Urinary bladder (tissue), 4 donors: Measurements from ENCODE around the gene SYCP2L. TPM values are rescaled to one million over a fixed set of nuclear protein-coding genes. Genes with fewer than 3 reads are reported as not detected.
"Not testable (repeated sequence)": the region's sequence is repeated elsewhere in the genome, so short reads cannot be mapped to it uniquely, and the experiment has no call there.

Experiments
- DNase-seq: peaks from one replicate; pipeline ENCODE4 v3.0.0-alpha.2; 2015; ENCODE audit errors: extremely low spot score
- H3K27ac ChIP-seq: one replicate; pipeline ENCODE4 v1.5.1; 2013; ENCODE audit warnings: low read depth, mild to moderate bottlenecking, moderate library complexity
- H3K36me3 ChIP-seq: one replicate; pipeline ENCODE4 v1.6.1; 2013; ENCODE audit warnings: mild to moderate bottlenecking, moderate library complexity; ENCODE audit not compliant: insufficient read depth
- H3K4me1 ChIP-seq: one replicate; pipeline ENCODE4 v1.6.1; 2013; ENCODE audit warnings: mild to moderate bottlenecking, moderate library complexity; ENCODE audit not compliant: insufficient read depth
- H3K4me3 ChIP-seq: one replicate; pipeline ENCODE4 v1.5.1; 2013; ENCODE audit warnings: low read depth, low read length
- WGBS: extraction: QIAGEN DNeasy Blood & Tissue Kit; methylation state at CpG from one replicate; pipeline ENCODE4 v1.1.7; 2013; 5-methylcytosine and 5-hydroxymethylcytosine counted together
- polyA plus RNA-seq: library from polyadenylated mRNA; stranded (reverse); fragments of 200-250 nt; gene quantifications from one replicate; pipeline ENCODE4 v1.2.3, GENCODE V29; 2013
- total RNA-seq: library from RNA; depleted of rRNA; stranded (reverse); fragments of >200 nt; gene quantifications from one replicate; pipeline ENCODE4 v1.2.3, GENCODE V29; 2014
- donor health status: healthy with polysubstance abuse.
- donor health status: healthy.

SYCP2L gene
- total RNA-seq (8.2 TPM), polyA plus RNA-seq (0.15 TPM)

GRCh38 chr6:10886691-10887502, at the start of gene SYCP2L:
TSS of gene SYCP2L (plus strand) at chr6:10887052. CDS start at chr6:10887127, 75 bp downstream.
- no peaks in the 10 kb centered on the region for H3K36me3 ChIP-seq
- H3K4me1 ChIP-seq = peaks cover 2% of the 10 kb centered on the region
- 2% methylated on average over 58 of the region's 58 CpGs for whole genome bisulfite sequencing
- H3K4me3 ChIP-seq = peak within 1 kb of the TSS; percentile 12
- DNase-seq = peak; percentile 41
- no peak within 1 kb of the TSS for H3K27ac ChIP-seq

GRCh38 chr6:10837622-10837994, 49.2 kb upstream of the SYCP2L start:
- no peak for DNase-seq
- peaks cover 1% of the 10 kb centered on the region for H3K4me1 ChIP-seq
- 2% methylated on average over 22 of the region's 22 CpGs for WGBS
- H3K27ac ChIP-seq = no peak overlapping the region
- no peaks in the 10 kb centered on the region for H3K36me3 ChIP-seq
- H3K4me3 ChIP-seq = peak overlapping the region; percentile 47

- no peak within 1 kb of the TSS for H3K27ac ChIP-seq
- no peaks in the 10 kb centered on the region for H3K36me3 ChIP-seq
- peaks cover 1% of the 10 kb centered on the region for H3K4me1 ChIP-seq
- WGBS = under 1% methylated on average over 53 of the region's 53 CpGs
- peak within 1 kb of the TSS; percentile 47 for H3K4me3 ChIP-seq
- peak; percentile 84 for DNase-seq
Measured at GRCh38 chr6:10837995-10838793, 48.7 kb upstream of the SYCP2L start, which contains the start of gene MAK. TSS of gene MAK (minus strand) at chr6:10838539. CDS start at chr6:10830648, 7,891 bp downstream.

- Histone ChIP-seq H3K4me1 (peaks cover 1% of the 10 kb centered on the region), H3K4me3 (peak overlapping the region; percentile 47), H3K36me3 (no peaks in the 10 kb centered on the region), H3K27ac (no peak overlapping the region)
- WGBS = 67% methylated on average over 8 of the region's 8 CpGs
- no peak for DNase-seq
Measured at GRCh38 chr6:10838794-10839333, 48.0 kb upstream of the SYCP2L start.

GRCh38 chr6:10843554-10843953, 43.3 kb upstream of the SYCP2L start:
- no peaks in the 10 kb centered on the region for H3K36me3 ChIP-seq
- no peaks in the 10 kb centered on the region for H3K4me1 ChIP-seq
- H3K4me3 ChIP-seq = no peak overlapping the region
- H3K27ac ChIP-seq = no peak overlapping the region
- no peak for DNase-seq

- WGBS = 82% methylated on average over 3 of the region's 3 CpGs
- H3K36me3 ChIP-seq = no peaks in the 10 kb centered on the region
- H3K4me1 ChIP-seq = no peaks in the 10 kb centered on the region
- H3K27ac ChIP-seq = no peak overlapping the region
- DNase-seq = no peak
- H3K4me3 ChIP-seq = no peak overlapping the region
Measured at GRCh38 chr6:10847684-10848083, 39.2 kb upstream of the SYCP2L start.

- no peak for DNase-seq
- Histone ChIP-seq H3K36me3 (no peaks in the 10 kb centered on the region), H3K4me1 (no peaks in the 10 kb centered on the region), H3K27ac (no peak overlapping the region), H3K4me3 (no peak overlapping the region)
- 93% methylated on average over 4 of the region's 4 CpGs for WGBS
Measured at GRCh38 chr6:10849901-10850300, 37.0 kb upstream of the SYCP2L start.

GRCh38 chr6:10850728-10851127, 36.1 kb upstream of the SYCP2L start:
- DNase-seq = no peak
- 65% methylated on average over 7 of the region's 7 CpGs for WGBS
- H3K4me3 ChIP-seq = no peak overlapping the region
- H3K4me1 ChIP-seq = no peaks in the 10 kb centered on the region
- H3K27ac ChIP-seq = no peak overlapping the region
- no peaks in the 10 kb centered on the region for H3K36me3 ChIP-seq

GRCh38 chr6:10852361-10852960, 34.4 kb upstream of the SYCP2L start:
- Histone ChIP-seq H3K27ac (no peak overlapping the region), H3K4me3 (no peak overlapping the region), H3K36me3 (no peaks in the 10 kb centered on the region), H3K4me1 (no peaks in the 10 kb centered on the region)
- DNase-seq = no peak
- WGBS = 51% methylated on average over 11 of the region's 11 CpGs

- H3K4me1 ChIP-seq, H3K27ac ChIP-seq, DNase-seq, H3K4me3 ChIP-seq, H3K36me3 ChIP-seq: not testable (repeated sequence)
- 85% methylated on average over 6 of the region's 6 CpGs for WGBS
Measured at GRCh38 chr6:10853849-10854300, 33.0 kb upstream of the SYCP2L start.

- Histone ChIP-seq H3K36me3 (no peaks in the 10 kb centered on the region), H3K4me3 (no peak overlapping the region), H3K27ac (no peak overlapping the region), H3K4me1 (no peaks in the 10 kb centered on the region)
- WGBS = 83% methylated on average over 7 of the region's 7 CpGs
- no peak for DNase-seq
Measured at GRCh38 chr6:10854922-10855632, 31.8 kb upstream of the SYCP2L start.

- Histone ChIP-seq H3K4me1 (no peaks in the 10 kb centered on the region), H3K27ac (no peak overlapping the region), H3K4me3 (no peak overlapping the region), H3K36me3 (no peaks in the 10 kb centered on the region)
- no peak for DNase-seq
- WGBS = 94% methylated on average over 2 of the region's 2 CpGs
Measured at GRCh38 chr6:10857259-10857658, 29.6 kb upstream of the SYCP2L start.

GRCh38 chr6:10861086-10861485, 25.8 kb upstream of the SYCP2L start:
- H3K4me1 ChIP-seq = no peaks in the 10 kb centered on the region
- H3K27ac ChIP-seq = no peak overlapping the region
- WGBS = 84% methylated on average over 2 of the region's 2 CpGs
- H3K4me3 ChIP-seq = no peak overlapping the region
- DNase-seq = no peak
- no peaks in the 10 kb centered on the region for H3K36me3 ChIP-seq
